AG09309 (cell line): ENCODE data around the gene ATG4A.

Experiments
- DNase-seq: peaks from one replicate; pipeline ENCODE4 v3.0.0-alpha.2; 2010; ENCODE audit warnings: low read depth
- H3K4me3 ChIP-seq: 2 replicates; pipeline ENCODE4 v1.5.1; 2011; ENCODE audit warnings: mild to moderate bottlenecking, low read depth, low read length, moderate library complexity; ENCODE audit not compliant: control insufficient read depth
- CTCF ChIP-seq: IDR thresholded peaks from 2 replicates; pipeline ENCODE4 v1.5.1; 2011; ENCODE audit warnings: mild to moderate bottlenecking, low read depth, low read length, inconsistent platforms; ENCODE audit not compliant: insufficient read depth, control insufficient read depth; ENCODE audit errors: missing control alignments

ATG4A gene

GRCh38 chrX:108087792-108088191, 3.8 kb upstream of the ATG4A start:
- H3K4me3 ChIP-seq, result no peak overlapping the region
- DNase-seq, result no peak
- no peak for TF ChIP-seq CTCF

GRCh38 chrX:108088511-108088910, 3.1 kb upstream of the ATG4A start:
- TF ChIP-seq CTCF, result no peak
- no peak overlapping the region for H3K4me3 ChIP-seq
- no peak for DNase-seq

- peak overlapping the region; percentile 55 for H3K4me3 ChIP-seq
- TF ChIP-seq CTCF, result no peak
- peak; percentile 23 for DNase-seq
Observed at GRCh38 chrX:108090491-108091263, 901 bp upstream of the ATG4A start.

- no peak for TF ChIP-seq CTCF
- no peak for DNase-seq
- H3K4me3 ChIP-seq, result peak overlapping the region; percentile 73
Observed at GRCh38 chrX:108091878-108092291, 307 bp downstream of the ATG4A start.

GRCh38 chrX:108097380-108097779, 5.8 kb downstream of the ATG4A start:
- TF ChIP-seq CTCF, result no peak
- no peak overlapping the region for H3K4me3 ChIP-seq
- DNase-seq, result no peak

- no peak for TF ChIP-seq CTCF
- no peak for DNase-seq
- H3K4me3 ChIP-seq, result no peak overlapping the region
Observed at GRCh38 chrX:108105473-108105872, 13.9 kb downstream of the ATG4A start.
